ENCODE results near the gene XYLT1. TPM values are rescaled to one million over a fixed set of nuclear protein-coding genes. Genes with fewer than 3 reads are reported as not detected.

The XYLT1 gene
- total RNA-seq, 2 donors from 2014 or later, result 21.4 to 22.6 TPM

- Mint-ChIP-seq H3K4me1 (peaks cover 40% of the 10 kb centered on the region), H3K27me3 (no peaks in the 10 kb centered on the region), H3K27ac (peak overlapping the region; percentile 36), H3K4me3 (no peak overlapping the region), H3K36me3 (ENCODE audit: low read depth) (no peaks in the 10 kb centered on the region), H3K9me3 (no peaks in the 10 kb centered on the region)
- ATAC-seq (replicated peaks), result no peak
Observed at GRCh38 chr16:17379121-17379571, 91.6 kb downstream of the XYLT1 start.

GRCh38 chr16:17377360-17378324 is 93.1 kb downstream of the XYLT1 start:
- Mint-ChIP-seq H3K9me3 (no peaks in the 10 kb centered on the region), H3K4me3 (peak overlapping the region; percentile 14), H3K36me3 (ENCODE audit: low read depth) (no peaks in the 10 kb centered on the region), H3K27ac (no peak overlapping the region), H3K4me1 (peaks cover 32% of the 10 kb centered on the region), H3K27me3 (no peaks in the 10 kb centered on the region)
- ATAC-seq (replicated peaks), result no peak

- H3K27ac Mint-ChIP-seq, result no peak overlapping the region
- peaks cover 40% of the 10 kb centered on the region for H3K4me1 Mint-ChIP-seq
Observed at GRCh38 chr16:17375461-17376304, 95.1 kb downstream of the XYLT1 start.

GRCh38 chr16:17374668-17375255 is 96.0 kb downstream of the XYLT1 start:
- Mint-ChIP-seq H3K36me3 (ENCODE audit: low read depth) (no peaks in the 10 kb centered on the region), H3K27me3 (no peaks in the 10 kb centered on the region), H3K27ac (peak overlapping the region; percentile 50), H3K9me3 (no peaks in the 10 kb centered on the region), H3K4me3 (peak overlapping the region; percentile 33), H3K4me1 (peaks cover 47% of the 10 kb centered on the region)
- peak; percentile 68 for ATAC-seq (replicated peaks)

More at GRCh38 chr16:17375461-17376304, 95.1 kb downstream of the XYLT1 start:
- Mint-ChIP-seq H3K4me3 (no peak overlapping the region), H3K36me3 (ENCODE audit: low read depth) (no peaks in the 10 kb centered on the region), H3K9me3 (no peaks in the 10 kb centered on the region), H3K27me3 (no peaks in the 10 kb centered on the region)
- no peak for ATAC-seq (replicated peaks)

GRCh38 chr16:17373533-17373932 is 97.2 kb downstream of the XYLT1 start:
- H3K27me3 Mint-ChIP-seq, result no peaks in the 10 kb centered on the region
- H3K36me3 Mint-ChIP-seq (ENCODE audit: low read depth), result peaks cover 7% of the 10 kb centered on the region
- H3K4me1 Mint-ChIP-seq, result peaks cover 58% of the 10 kb centered on the region
- no peak for ATAC-seq (replicated peaks)
- H3K9me3 Mint-ChIP-seq, result no peaks in the 10 kb centered on the region
- H3K4me3 Mint-ChIP-seq, result no peak overlapping the region
- H3K27ac Mint-ChIP-seq, result no peak overlapping the region

GRCh38 chr16:17372386-17372785 is 98.4 kb downstream of the XYLT1 start:
- no peak for ATAC-seq (replicated peaks)
- Mint-ChIP-seq H3K27ac (no peak overlapping the region), H3K27me3 (no peaks in the 10 kb centered on the region), H3K4me3 (no peak overlapping the region), H3K36me3 (ENCODE audit: low read depth) (peaks cover 7% of the 10 kb centered on the region), H3K4me1 (peaks cover 58% of the 10 kb centered on the region), H3K9me3 (peaks cover under 1% of the 10 kb centered on the region)

GRCh38 chr16:17371299-17371698 is 99.5 kb downstream of the XYLT1 start:
- ATAC-seq (replicated peaks), result no peak
- no peaks in the 10 kb centered on the region for H3K27me3 Mint-ChIP-seq
- peaks cover 60% of the 10 kb centered on the region for H3K4me1 Mint-ChIP-seq
- no peak overlapping the region for H3K27ac Mint-ChIP-seq
- H3K36me3 Mint-ChIP-seq (ENCODE audit: low read depth), result peaks cover 7% of the 10 kb centered on the region
- H3K9me3 Mint-ChIP-seq, result peaks cover 3% of the 10 kb centered on the region
- H3K4me3 Mint-ChIP-seq, result peak overlapping the region; percentile 97

- Mint-ChIP-seq H3K36me3 (ENCODE audit: low read depth) (peaks cover 7% of the 10 kb centered on the region), H3K4me3 (peak overlapping the region; percentile 97), H3K27ac (peak overlapping the region; percentile 99), H3K9me3 (peaks cover 3% of the 10 kb centered on the region), H3K4me1 (peaks cover 64% of the 10 kb centered on the region), H3K27me3 (no peaks in the 10 kb centered on the region)
- no peak for ATAC-seq (replicated peaks)
Observed at GRCh38 chr16:17370731-17371285, 100.0 kb downstream of the XYLT1 start.

- Mint-ChIP-seq H3K27ac (peak overlapping the region; percentile 99), H3K4me3 (peak overlapping the region; percentile 97), H3K36me3 (ENCODE audit: low read depth) (peaks cover 7% of the 10 kb centered on the region), H3K27me3 (no peaks in the 10 kb centered on the region), H3K4me1 (peaks cover 67% of the 10 kb centered on the region), H3K9me3 (peaks cover 3% of the 10 kb centered on the region)
- peak; percentile 75 for ATAC-seq (replicated peaks)
Observed at GRCh38 chr16:17370223-17370707, 100.5 kb downstream of the XYLT1 start.

- Mint-ChIP-seq H3K36me3 (ENCODE audit: low read depth) (peaks cover 7% of the 10 kb centered on the region), H3K4me1 (peaks cover 67% of the 10 kb centered on the region), H3K9me3 (peaks cover 3% of the 10 kb centered on the region), H3K27ac (peak overlapping the region; percentile 99), H3K4me3 (peak overlapping the region; percentile 97), H3K27me3 (no peaks in the 10 kb centered on the region)
- peak; percentile 77 for ATAC-seq (replicated peaks)
Observed at GRCh38 chr16:17369421-17370222, 101.1 kb downstream of the XYLT1 start.

GRCh38 chr16:17368951-17369350 is 101.8 kb downstream of the XYLT1 start:
- peaks cover 3% of the 10 kb centered on the region for H3K9me3 Mint-ChIP-seq
- peak overlapping the region; percentile 97 for H3K4me3 Mint-ChIP-seq
- peak overlapping the region; percentile 99 for H3K27ac Mint-ChIP-seq
- peak; percentile 41 for ATAC-seq (replicated peaks)
- peaks cover 73% of the 10 kb centered on the region for H3K4me1 Mint-ChIP-seq
- no peaks in the 10 kb centered on the region for H3K27me3 Mint-ChIP-seq
- H3K36me3 Mint-ChIP-seq (ENCODE audit: low read depth), result peaks cover 7% of the 10 kb centered on the region

- H3K4me1 Mint-ChIP-seq, result peaks cover 73% of the 10 kb centered on the region
- H3K4me3 Mint-ChIP-seq, result peak overlapping the region; percentile 97
- peak overlapping the region; percentile 99 for H3K27ac Mint-ChIP-seq
- no peaks in the 10 kb centered on the region for H3K27me3 Mint-ChIP-seq
- peaks cover 3% of the 10 kb centered on the region for H3K9me3 Mint-ChIP-seq
- peaks cover 7% of the 10 kb centered on the region for H3K36me3 Mint-ChIP-seq (ENCODE audit: low read depth)
- no peak for ATAC-seq (replicated peaks)
Observed at GRCh38 chr16:17368446-17368845, 102.3 kb downstream of the XYLT1 start.

GRCh38 chr16:17367923-17368322 is 102.8 kb downstream of the XYLT1 start:
- Mint-ChIP-seq H3K36me3 (ENCODE audit: low read depth) (peaks cover 7% of the 10 kb centered on the region), H3K4me1 (peaks cover 75% of the 10 kb centered on the region), H3K4me3 (peak overlapping the region; percentile 97), H3K27me3 (no peaks in the 10 kb centered on the region), H3K27ac (peak overlapping the region; percentile 99), H3K9me3 (peaks cover 3% of the 10 kb centered on the region)
- no peak for ATAC-seq (replicated peaks)
